ENCODE measurements around the gene C16orf78. TPM values are rescaled to one million over a fixed set of nuclear protein-coding genes. Genes with fewer than 3 reads are reported as not detected.
"Not testable (repeated sequence)": the region's sequence is repeated elsewhere in the genome, so short reads cannot be mapped to it uniquely, and the experiment has no call there.

C16orf78 gene
- polyA plus RNA-seq, 1 donor (not counting 4 experiments of a cell fraction or from before 2014, with no cell fraction given): not detected

DNA sequence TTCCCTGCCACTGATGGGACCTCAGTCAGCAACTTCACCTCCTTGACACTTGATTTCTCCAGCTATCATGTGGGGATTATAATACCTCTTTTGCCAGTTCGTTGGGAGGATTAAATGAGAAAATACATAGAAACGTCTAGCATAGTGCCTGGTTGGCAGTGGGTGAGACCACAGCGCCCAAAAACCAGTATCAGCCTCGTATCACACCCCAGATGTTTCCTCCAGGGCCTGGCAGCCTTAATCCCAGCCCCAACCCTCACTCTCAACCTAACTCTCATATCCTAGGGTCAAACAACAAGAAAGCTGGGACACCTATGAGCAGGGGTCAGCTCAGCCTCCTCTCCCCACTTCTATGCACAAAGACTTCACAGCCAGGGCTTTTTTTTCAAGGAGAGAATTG is 14.0 kb upstream of the C16orf78 start:
- no peak overlapping the region for H3K9ac ChIP-seq (ENCODE audit: control insufficient read depth, extremely low read depth, insufficient read depth, low read length)
- FAIRE-seq (no peak), DNase-seq (ENCODE audit: low read depth, low spot score) (no peak)
- no peaks in the 10 kb centered on the region for H3K9me3 ChIP-seq (ENCODE audit: control insufficient read depth, low read depth, low read length)
- H3K27me3 ChIP-seq (ENCODE audit: control insufficient read depth, extremely low read depth, insufficient read depth, low read length): no peaks in the 10 kb centered on the region
- no peaks in the 10 kb centered on the region for H3K9me1 ChIP-seq (ENCODE audit: control insufficient read depth, extremely low read depth, insufficient read depth, low read length)
- H3K27ac ChIP-seq (ENCODE audit: control insufficient read depth, insufficient read depth, low read length): no peak overlapping the region
- H4K20me1 ChIP-seq (ENCODE audit: control insufficient read depth, extremely low read depth, insufficient read depth, low read length): no peaks in the 10 kb centered on the region
- no peak overlapping the region for H3K4me2 ChIP-seq (ENCODE audit: control insufficient read depth, extremely low read depth, insufficient read depth, low read depth, low read length)
- dilution Hi-C loops (cut with MboI; ENCODE audit: extremely low pct_ligation_motif_present, low sequenced_read_pairs): no loop called here
- H3K4me3 ChIP-seq (ENCODE audit: control insufficient read depth in 2 of 3, extremely low read depth in 1 of 3, insufficient read depth in 2 of 3, low read depth in 1 of 3, low read length in 3 of 3): no peak overlapping the region
- no peaks in the 10 kb centered on the region for H3K36me3 ChIP-seq (ENCODE audit: control insufficient read depth in 2 of 2, extremely low read depth in 1 of 2, insufficient read depth in 2 of 2, low read length in 2 of 2)
- no peaks in the 10 kb centered on the region for H3K79me2 ChIP-seq (ENCODE audit: control insufficient read depth, insufficient read depth, low read length)
- no peak for TF ChIP-seq EZH2 (IDR thresholded peaks at IDR 0.05; ENCODE audit: low read length)
- TF ChIP-seq, protein P1, sequence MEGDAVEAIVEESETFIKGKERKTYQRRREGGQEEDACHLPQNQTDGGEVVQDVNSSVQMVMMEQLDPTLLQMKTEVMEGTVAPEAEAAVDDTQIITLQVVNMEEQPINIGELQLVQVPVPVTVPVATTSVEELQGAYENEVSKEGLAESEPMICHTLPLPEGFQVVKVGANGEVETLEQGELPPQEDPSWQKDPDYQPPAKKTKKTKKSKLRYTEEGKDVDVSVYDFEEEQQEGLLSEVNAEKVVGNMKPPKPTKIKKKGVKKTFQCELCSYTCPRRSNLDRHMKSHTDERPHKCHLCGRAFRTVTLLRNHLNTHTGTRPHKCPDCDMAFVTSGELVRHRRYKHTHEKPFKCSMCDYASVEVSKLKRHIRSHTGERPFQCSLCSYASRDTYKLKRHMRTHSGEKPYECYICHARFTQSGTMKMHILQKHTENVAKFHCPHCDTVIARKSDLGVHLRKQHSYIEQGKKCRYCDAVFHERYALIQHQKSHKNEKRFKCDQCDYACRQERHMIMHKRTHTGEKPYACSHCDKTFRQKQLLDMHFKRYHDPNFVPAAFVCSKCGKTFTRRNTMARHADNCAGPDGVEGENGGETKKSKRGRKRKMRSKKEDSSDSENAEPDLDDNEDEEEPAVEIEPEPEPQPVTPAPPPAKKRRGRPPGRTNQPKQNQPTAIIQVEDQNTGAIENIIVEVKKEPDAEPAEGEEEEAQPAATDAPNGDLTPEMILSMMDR (optimal IDR thresholded peaks at IDR 0.05 in 1 of 3, IDR thresholded peaks at IDR 0.05 in 1 of 3, conservative IDR thresholded peaks at IDR 0.05 in 1 of 3; ENCODE audit: extremely low read depth in 1 of 3, insufficient read depth in 2 of 3, low read length in 3 of 3): no peak
- H2AFZ ChIP-seq (ENCODE audit: control insufficient read depth, low read length): no peak overlapping the region
- H3K4me1 ChIP-seq (ENCODE audit: control insufficient read depth, extremely low read depth, insufficient read depth, low read length): no peaks in the 10 kb centered on the region

DNA sequence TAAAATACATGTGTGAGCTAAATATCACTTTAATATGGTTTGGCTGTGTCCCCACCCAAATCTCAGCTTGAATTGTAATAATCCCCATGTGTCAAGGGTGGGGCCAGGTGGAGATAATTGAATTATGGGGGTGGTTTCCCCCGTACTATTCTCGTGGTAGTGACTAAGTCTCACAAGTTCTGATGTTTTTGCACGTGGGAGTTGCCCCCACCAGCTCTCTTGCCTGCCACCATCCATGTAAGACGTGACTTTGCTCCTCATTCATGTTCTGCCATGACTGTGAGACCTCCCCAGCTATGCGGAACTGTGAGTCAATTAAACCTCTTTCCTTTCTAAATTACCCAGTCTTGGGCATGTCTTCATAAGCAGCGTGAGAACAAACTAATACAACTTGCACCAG is 11.9 kb upstream of the C16orf78 start:
- H3K4me3 ChIP-seq (ENCODE audit: control insufficient read depth in 2 of 3, extremely low read depth in 1 of 3, insufficient read depth in 2 of 3, low read depth in 1 of 3, low read length in 3 of 3); H3K27me3 ChIP-seq (ENCODE audit: control insufficient read depth, extremely low read depth, insufficient read depth, low read length); dilution Hi-C loops (cut with MboI; ENCODE audit: extremely low pct_ligation_motif_present, low sequenced_read_pairs); H2AFZ ChIP-seq (ENCODE audit: control insufficient read depth, low read length); H3K9me3 ChIP-seq (ENCODE audit: control insufficient read depth, low read depth, low read length); FAIRE-seq; H4K20me1 ChIP-seq (ENCODE audit: control insufficient read depth, extremely low read depth, insufficient read depth, low read length); H3K36me3 ChIP-seq (ENCODE audit: control insufficient read depth in 2 of 2, extremely low read depth in 1 of 2, insufficient read depth in 2 of 2, low read length in 2 of 2); DNase-seq (ENCODE audit: low read depth, low spot score); H3K4me2 ChIP-seq (ENCODE audit: control insufficient read depth, extremely low read depth, insufficient read depth, low read depth, low read length); H3K9me1 ChIP-seq (ENCODE audit: control insufficient read depth, extremely low read depth, insufficient read depth, low read length); H3K79me2 ChIP-seq (ENCODE audit: control insufficient read depth, insufficient read depth, low read length); H3K27ac ChIP-seq (ENCODE audit: control insufficient read depth, insufficient read depth, low read length); H3K4me1 ChIP-seq (ENCODE audit: control insufficient read depth, extremely low read depth, insufficient read depth, low read length); H3K9ac ChIP-seq (ENCODE audit: control insufficient read depth, extremely low read depth, insufficient read depth, low read length): not testable (repeated sequence)

DNA sequence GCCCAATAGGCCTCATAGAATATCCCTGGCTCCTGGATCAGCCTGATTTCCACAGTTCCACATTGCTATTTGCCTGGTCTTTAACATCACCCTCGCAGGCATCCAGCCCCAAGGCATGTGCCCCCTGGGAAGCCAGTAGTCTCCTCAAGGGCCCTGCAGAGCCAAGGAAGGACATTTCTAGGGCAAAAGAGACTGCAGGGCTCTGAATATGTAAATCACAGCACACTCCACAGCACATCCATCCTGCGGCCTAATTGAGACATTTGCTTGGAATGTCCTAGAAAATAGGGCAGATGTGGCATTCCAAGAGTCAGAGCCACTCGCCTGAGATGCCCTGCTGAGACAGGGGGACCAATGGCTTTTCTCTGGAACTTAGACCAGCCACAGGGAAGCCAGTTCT is 11.4 kb upstream of the C16orf78 start:
- H3K36me3 ChIP-seq (ENCODE audit: control insufficient read depth in 2 of 2, extremely low read depth in 1 of 2, insufficient read depth in 2 of 2, low read length in 2 of 2): no peaks in the 10 kb centered on the region
- H3K79me2 ChIP-seq (ENCODE audit: control insufficient read depth, insufficient read depth, low read length): no peaks in the 10 kb centered on the region
- H3K4me1 ChIP-seq (ENCODE audit: control insufficient read depth, extremely low read depth, insufficient read depth, low read length): no peaks in the 10 kb centered on the region
- no peaks in the 10 kb centered on the region for H3K9me1 ChIP-seq (ENCODE audit: control insufficient read depth, extremely low read depth, insufficient read depth, low read length)
- H3K9ac ChIP-seq (ENCODE audit: control insufficient read depth, extremely low read depth, insufficient read depth, low read length): no peak overlapping the region
- H3K27ac ChIP-seq (ENCODE audit: control insufficient read depth, insufficient read depth, low read length): no peak overlapping the region
- no peak overlapping the region for H3K4me2 ChIP-seq (ENCODE audit: control insufficient read depth, extremely low read depth, insufficient read depth, low read depth, low read length)
- TF ChIP-seq, protein P1 (optimal IDR thresholded peaks at IDR 0.05 in 1 of 3, IDR thresholded peaks at IDR 0.05 in 1 of 3, conservative IDR thresholded peaks at IDR 0.05 in 1 of 3; ENCODE audit: extremely low read depth in 1 of 3, insufficient read depth in 2 of 3, low read length in 3 of 3): no peak
- no peak for TF ChIP-seq EZH2 (IDR thresholded peaks at IDR 0.05; ENCODE audit: low read length)
- no peak overlapping the region for H2AFZ ChIP-seq (ENCODE audit: control insufficient read depth, low read length)
- FAIRE-seq (no peak), DNase-seq (ENCODE audit: low read depth, low spot score) (no peak)
- no peaks in the 10 kb centered on the region for H3K9me3 ChIP-seq (ENCODE audit: control insufficient read depth, low read depth, low read length)
- dilution Hi-C loops (cut with MboI; ENCODE audit: extremely low pct_ligation_motif_present, low sequenced_read_pairs): no loop called here
- no peaks in the 10 kb centered on the region for H4K20me1 ChIP-seq (ENCODE audit: control insufficient read depth, extremely low read depth, insufficient read depth, low read length)
- H3K27me3 ChIP-seq (ENCODE audit: control insufficient read depth, extremely low read depth, insufficient read depth, low read length): no peaks in the 10 kb centered on the region
- no peak overlapping the region for H3K4me3 ChIP-seq (ENCODE audit: control insufficient read depth in 2 of 3, extremely low read depth in 1 of 3, insufficient read depth in 2 of 3, low read depth in 1 of 3, low read length in 3 of 3)

Data from keratinocyte (primary cell).